ENCODE results near the gene NDEL1.

Gene NDEL1

GRCh38 chr17:8474826-8475225 lies 39.1 kb downstream of the NDEL1 start:
- no peak for TF ChIP-seq CTCF (IDR thresholded peaks at IDR 0.05; ENCODE audit: control extremely low read depth, extremely low read depth, low read depth, missing control alignments)
- POLR2A ChIA-PET, result no interaction called here
- no peak for DNase-seq (ENCODE audit: extremely low spot score)
- CTCF ChIA-PET, result no interaction called here

- no peak for TF ChIP-seq CTCF (IDR thresholded peaks at IDR 0.05; ENCODE audit: control extremely low read depth, extremely low read depth, low read depth, missing control alignments)
- ChIA-PET CTCF (no interaction called here), POLR2A (no interaction called here)
- peak; percentile 15 for DNase-seq (ENCODE audit: extremely low spot score)
Measured at GRCh38 chr17:8475227-8475626, 39.5 kb downstream of the NDEL1 start.

- ChIA-PET CTCF (interaction anchor here (1.1 kb wide), 1 partner anchor 12 kb away, joined by 3 read pairs; no protein-coding TSS in a partner anchor), POLR2A (no interaction called here)
- peak; percentile 11 for DNase-seq (ENCODE audit: extremely low spot score)
- no peak for TF ChIP-seq CTCF (IDR thresholded peaks at IDR 0.05; ENCODE audit: control extremely low read depth, extremely low read depth, low read depth, missing control alignments)
Measured at GRCh38 chr17:8475781-8476180, 40.1 kb downstream of the NDEL1 start.

- no peak for DNase-seq (ENCODE audit: extremely low spot score)
- ChIA-PET POLR2A (no interaction called here), CTCF (interaction anchor here (1.1 kb wide), 1 partner anchor 13 kb away, joined by 3 read pairs; no protein-coding TSS in a partner anchor)
- no peak for TF ChIP-seq CTCF (IDR thresholded peaks at IDR 0.05; ENCODE audit: control extremely low read depth, extremely low read depth, low read depth, missing control alignments)
Measured at GRCh38 chr17:8476741-8477140, 41.1 kb downstream of the NDEL1 start.

GRCh38 chr17:8477171-8477570 lies 41.5 kb downstream of the NDEL1 start:
- POLR2A ChIA-PET, result no interaction called here
- TF ChIP-seq CTCF (IDR thresholded peaks at IDR 0.05; ENCODE audit: control extremely low read depth, extremely low read depth, low read depth, missing control alignments), result no peak
- CTCF ChIA-PET, result interaction anchor here (1.2 kb wide), 1 partner anchor 8 kb away, joined by 4 read pairs; no protein-coding TSS in a partner anchor
- DNase-seq (ENCODE audit: extremely low spot score), result no peak

GRCh38 chr17:8477715-8478441 lies 42.2 kb downstream of the NDEL1 start:
- ChIA-PET CTCF (interaction anchor here (1.2 kb wide), 1 partner anchor 9 kb away, joined by 4 read pairs; no protein-coding TSS in a partner anchor), POLR2A (no interaction called here)
- TF ChIP-seq CTCF (IDR thresholded peaks at IDR 0.05; ENCODE audit: control extremely low read depth, extremely low read depth, low read depth, missing control alignments), result no peak
- no peak for DNase-seq (ENCODE audit: extremely low spot score)
